CD14-positive monocyte (primary cell): Measurements from ENCODE around the gene TSPAN18. TPM values are rescaled to one million over a fixed set of nuclear protein-coding genes. Genes with fewer than 3 reads are reported as not detected.

Experiments used
- DNase-seq, 3 donors: peaks; one replicate each; pipeline ENCODE4 v3.0.0-alpha.2; 2011 to 2022
- H2AFZ ChIP-seq: 2 replicates; pipeline ENCODE4 v1.6.0; 2012; ENCODE audit warnings: mild to moderate bottlenecking, low read depth, low read length, inconsistent platforms; ENCODE audit not compliant: insufficient read depth, poor library complexity, severe bottlenecking
- H3K27ac ChIP-seq, 2 donors: 1 replicate in 1 of 2; 2 replicates in 1 of 2; pipeline ENCODE4 v1.5.1; 2012 to 2013; ENCODE audit warnings: low read length in 2 of 2, control low read depth in 1 of 2, inconsistent platforms in 1 of 2, low read depth in 1 of 2, mild to moderate bottlenecking in 1 of 2
- H3K27me3 ChIP-seq, 2 donors: one replicate each; pipeline versions ENCODE4 v1.6.0 to v1.6.1; 2011 to 2013; ENCODE audit warnings: low read length in 2 of 2; ENCODE audit not compliant: control insufficient read depth in 2 of 2, insufficient read depth in 2 of 2
- H3K36me3 ChIP-seq, 2 donors: replicated peaks in 1 of 2; 1 replicate in 1 of 2; 2 replicates in 1 of 2; pipeline versions ENCODE4 v1.5.1 to v1.6.1; 2012 to 2013; ENCODE audit warnings: low read length in 2 of 2, control low read depth in 1 of 2, inconsistent platforms in 1 of 2, mild to moderate bottlenecking in 1 of 2; ENCODE audit not compliant: insufficient read depth in 2 of 2, control insufficient read depth in 1 of 2
- H3K4me1 ChIP-seq, 2 donors: 1 replicate in 1 of 2; 2 replicates in 1 of 2; pipeline versions ENCODE4 v1.5.1 to v1.6.1; 2012 to 2013; ENCODE audit warnings: low read length in 2 of 2, control low read depth in 1 of 2, inconsistent platforms in 1 of 2, mild to moderate bottlenecking in 1 of 2, moderate library complexity in 1 of 2; ENCODE audit not compliant: insufficient read depth in 2 of 2, control insufficient read depth in 1 of 2
- H3K4me2 ChIP-seq: replicated peaks from 2 replicates; pipeline ENCODE3; 2012; ENCODE audit warnings: low read length, moderate library complexity, mild to moderate bottlenecking; ENCODE audit not compliant: poor library complexity, severe bottlenecking; ENCODE audit errors: extremely low read depth
- H3K4me3 ChIP-seq, 3 experiments: fragments of 200-600 bp in 1 of 3; sonication (generic) in 1 of 3; replicated peaks in 1 of 3; 1 replicate in 2 of 3; 2 replicates in 1 of 3; pipeline ENCODE4 v1.5.1; 2011 to 2013; ENCODE audit warnings: low read length in 3 of 3, mild to moderate bottlenecking in 3 of 3, control low read depth in 2 of 3, low read depth in 2 of 3, inconsistent platforms in 1 of 3, moderate library complexity in 1 of 3
- H3K79me2 ChIP-seq: 2 replicates; pipeline ENCODE4 v1.6.0; 2012; ENCODE audit warnings: mild to moderate bottlenecking, control low read depth, inconsistent platforms, low read length, moderate library complexity; ENCODE audit not compliant: insufficient read depth
- H3K9ac ChIP-seq: 2 replicates; pipeline ENCODE4 v1.6.0; 2017; ENCODE audit warnings: low read length, mild to moderate bottlenecking; ENCODE audit not compliant: insufficient read depth, poor library complexity, severe bottlenecking
- H3K9me3 ChIP-seq, 2 donors: replicated peaks in 1 of 2; 1 replicate in 1 of 2; 2 replicates in 1 of 2; pipeline versions ENCODE4 v1.5.1 to v1.6.1; 2012 to 2013; ENCODE audit warnings: low read length in 2 of 2, control low read depth in 1 of 2; ENCODE audit not compliant: control insufficient read depth in 1 of 2, insufficient read depth in 1 of 2
- H4K20me1 ChIP-seq: 2 replicates; pipeline ENCODE4 v1.6.0; 2012; ENCODE audit warnings: mild to moderate bottlenecking, low read length, control low read depth, moderate library complexity; ENCODE audit not compliant: insufficient read depth
- H3K27ac Mint-ChIP-seq, 7 donors: one replicate each; pipeline ENCODE4 v1.8.0; 2020; ENCODE audit warnings: mild to moderate bottlenecking in 7 of 7, mixed read lengths in 7 of 7, moderate library complexity in 6 of 7, inconsistent platforms in 2 of 7
- H3K27me3 Mint-ChIP-seq, 3 donors: one replicate each; pipeline ENCODE4 v1.8.0; 2021 to 2022; ENCODE audit warnings: low read depth in 3 of 3, mild to moderate bottlenecking in 3 of 3, mixed read lengths in 3 of 3, moderate library complexity in 3 of 3, inconsistent platforms in 1 of 3
- H3K36me3 Mint-ChIP-seq, 2 donors: one replicate each; pipeline ENCODE4 v1.8.0; 2020; ENCODE audit warnings: mixed read lengths in 2 of 2, inconsistent platforms in 1 of 2, mild to moderate bottlenecking in 1 of 2
- H3K4me1 Mint-ChIP-seq: one replicate; pipeline ENCODE4 v1.8.0; 2020; ENCODE audit warnings: mild to moderate bottlenecking, mixed read lengths
- H3K4me3 Mint-ChIP-seq, 2 donors: one replicate each; pipeline ENCODE4 v1.8.0; 2020; ENCODE audit warnings: mild to moderate bottlenecking in 2 of 2, mixed read lengths in 2 of 2, moderate library complexity in 1 of 2
- H3K9me3 Mint-ChIP-seq, 7 donors: one replicate each; pipeline ENCODE4 v1.8.0; 2020 to 2022; ENCODE audit warnings: mixed read lengths in 7 of 7, mild to moderate bottlenecking in 6 of 7, moderate library complexity in 6 of 7, inconsistent platforms in 2 of 7
- CTCF ChIP-seq: fragments of 200-600 bp; IDR thresholded peaks from one replicate; pipeline ENCODE4 v1.8.0; 2022; ENCODE audit warnings: antibody characterized with exemption, mild to moderate bottlenecking
- WGBS: methylation state at CpG from one replicate; pipeline ENCODE4 v1.1.5; 2013; ENCODE audit warnings: missing lambda C conversion rate; ENCODE audit not compliant: insufficient coverage; 5-methylcytosine and 5-hydroxymethylcytosine counted together
- intact Hi-C, 2 donors: fragments of 100-400 bp; cut with micrococcal nuclease; formaldehyde crosslinking; loops; one replicate each; pipeline versions ENCODE4 v1.15.0 to v1.15.1; 2023
- polyA plus RNA-seq, 3 donors: library from polyadenylated mRNA; depleted of rRNA in 1 of 3; unstranded in 2 of 3; stranded (reverse) in 1 of 3; fragments of 300-500 nt in 2 of 3; fragments of >200 nt in 1 of 3; fragmentation: Illumina TruSeq in 2 of 3; gene quantifications; 1 replicate in 2 of 3; 2 replicates in 1 of 3; pipeline ENCODE4 v1.2.3, GENCODE V29; 2012 to 2021

TSPAN18 gene
- polyA plus RNA-seq, 3 donors: not detected

- 93% methylated on average over 2 of the region's 3 CpGs for WGBS
- Histone ChIP-seq H3K4me2 (no peak overlapping the region), H4K20me1 (peaks cover under 1% of the 10 kb centered on the region), H2AFZ (no peak overlapping the region), H3K79me2 (no peaks in the 10 kb centered on the region), H3K4me3 (no peak overlapping the region), H3K4me1 (no peaks in the 10 kb centered on the region), H3K27ac (no peak overlapping the region), H3K36me3 (peaks cover 4 to 19% of the 10 kb centered on the region in 2 donors), H3K9ac (no peak overlapping the region), H3K9me3 (no peaks in the 10 kb centered on the region), H3K27me3 (no peaks in the 10 kb centered on the region)
- Mint-ChIP-seq H3K36me3 (peaks cover 16 to 20% of the 10 kb centered on the region in 2 donors), H3K4me1 (no peaks in the 10 kb centered on the region), H3K27ac (no peak overlapping the region), H3K27me3 (peaks cover 3 to 5% (median 5%) of the 10 kb centered on the region in 3 donors), H3K9me3 (no peaks in the 10 kb centered on the region), H3K4me3 (no peak overlapping the region)
- intact Hi-C loops: loop anchor here in 1 of 2 donors (10.0 kb wide), 1 partner anchor 403 kb away; no protein-coding TSS in a partner anchor
- no peak for TF ChIP-seq CTCF
- DNase-seq: no peak
These were observed 204.7 kb downstream of the TSPAN18 start for GRCh38 chr11:44931466-44931865.

- Histone ChIP-seq H3K36me3 (peaks cover 4 to 24% of the 10 kb centered on the region in 2 donors), H3K9me3 (no peaks in the 10 kb centered on the region), H3K27ac (no peak overlapping the region), H3K9ac (no peak overlapping the region), H3K4me2 (no peak overlapping the region), H4K20me1 (peaks cover 23% of the 10 kb centered on the region), H3K27me3 (no peaks in the 10 kb centered on the region), H3K79me2 (no peaks in the 10 kb centered on the region), H3K4me1 (peaks cover under 1 to 4% of the 10 kb centered on the region in 2 donors), H3K4me3 (no peak overlapping the region), H2AFZ (no peak overlapping the region)
- Mint-ChIP-seq H3K27ac (no peak overlapping the region), H3K27me3 (peaks cover under 1 to 3% (median 3%) of the 10 kb centered on the region in 3 donors), H3K9me3 (no peaks in the 10 kb centered on the region), H3K4me1 (peaks cover 2% of the 10 kb centered on the region), H3K36me3 (peaks cover 16 to 28% of the 10 kb centered on the region in 2 donors), H3K4me3 (no peak overlapping the region)
- 100% methylated on average over 2 of the region's 2 CpGs for WGBS
- no peak for DNase-seq
- intact Hi-C loops: loop anchor here in 1 of 2 donors (10.0 kb wide), 1 partner anchor 401 kb away; no protein-coding TSS in a partner anchor
- TF ChIP-seq CTCF: no peak
These were observed 207.3 kb downstream of the TSPAN18 start for GRCh38 chr11:44934110-44934509.
